Stimulated activated CD8-positive, alpha-beta memory T cell treated with anti-CD3 and anti-CD28 coated beads, Interleukin-4, amount 100 ng/mL, for 1 hour (primary cell): ENCODE data around the gene ISG20L2.

ENCODE experiments used
- DNase-seq, 2 donors: peaks; one replicate each; pipeline ENCODE4 v3.0.0-alpha.2; 2020; ENCODE audit warnings: low read depth in 2 of 2, low spot score in 1 of 2

ISG20L2 gene

GRCh38 chr1:156741481-156741983, 13.0 kb upstream of the ISG20L2 start:
- DNase-seq, result no peak

DNA sequence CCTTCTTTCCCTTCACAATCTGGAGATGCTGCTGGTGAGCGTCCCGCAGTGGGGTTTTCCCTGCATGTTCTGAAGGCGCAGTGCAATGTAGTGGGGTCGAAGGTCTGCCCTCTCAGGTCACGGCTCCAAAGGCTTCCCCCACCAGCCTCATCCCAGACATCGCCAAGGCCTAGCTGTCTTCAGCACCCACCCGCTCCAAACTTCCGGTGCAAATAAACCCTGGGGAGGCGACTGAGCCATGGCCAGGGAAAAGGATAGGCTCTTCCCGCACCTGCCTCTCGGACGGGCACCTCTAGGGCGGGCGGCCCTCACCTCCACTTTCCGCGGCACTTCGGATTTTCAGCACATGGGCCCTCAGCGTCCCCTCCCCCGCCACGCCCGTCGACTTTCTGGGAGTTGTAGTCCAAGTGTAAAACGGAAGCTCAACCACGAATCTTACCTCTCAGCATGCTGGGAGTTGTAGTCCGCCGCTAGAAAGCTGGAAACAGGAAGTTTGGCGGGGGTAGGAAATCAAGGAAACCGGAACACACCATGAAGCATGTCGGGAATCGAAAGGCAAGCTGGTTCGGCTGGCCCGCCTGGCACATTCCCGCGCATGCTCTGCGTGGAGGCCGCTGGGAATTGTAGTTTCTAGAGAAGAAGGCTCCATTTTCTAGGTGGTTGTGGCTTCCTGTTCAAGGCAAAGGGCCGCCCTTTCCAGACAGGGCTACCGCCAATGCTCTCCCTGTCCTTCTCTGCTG, 12.3 kb upstream of the ISG20L2 start, which contains the start of gene MRPL24:
Gene MRPL24 (minus strand): TSS at position 348 of the 740 bp plus-strand sequence. CDS start 2,384 bp downstream, outside the sequence.
- DNase-seq, result peak; percentile 87 to 90

- no peak for DNase-seq
Measured at GRCh38 chr1:156740237-156740740, 11.7 kb upstream of the ISG20L2 start.

GRCh38 chr1:156738916-156739315, 10.3 kb upstream of the ISG20L2 start:
- no peak for DNase-seq

- no peak for DNase-seq
Measured at GRCh38 chr1:156738407-156738806, 9.8 kb upstream of the ISG20L2 start.

- DNase-seq, result no peak
Measured at GRCh38 chr1:156733989-156734584, 5.5 kb upstream of the ISG20L2 start.

DNA sequence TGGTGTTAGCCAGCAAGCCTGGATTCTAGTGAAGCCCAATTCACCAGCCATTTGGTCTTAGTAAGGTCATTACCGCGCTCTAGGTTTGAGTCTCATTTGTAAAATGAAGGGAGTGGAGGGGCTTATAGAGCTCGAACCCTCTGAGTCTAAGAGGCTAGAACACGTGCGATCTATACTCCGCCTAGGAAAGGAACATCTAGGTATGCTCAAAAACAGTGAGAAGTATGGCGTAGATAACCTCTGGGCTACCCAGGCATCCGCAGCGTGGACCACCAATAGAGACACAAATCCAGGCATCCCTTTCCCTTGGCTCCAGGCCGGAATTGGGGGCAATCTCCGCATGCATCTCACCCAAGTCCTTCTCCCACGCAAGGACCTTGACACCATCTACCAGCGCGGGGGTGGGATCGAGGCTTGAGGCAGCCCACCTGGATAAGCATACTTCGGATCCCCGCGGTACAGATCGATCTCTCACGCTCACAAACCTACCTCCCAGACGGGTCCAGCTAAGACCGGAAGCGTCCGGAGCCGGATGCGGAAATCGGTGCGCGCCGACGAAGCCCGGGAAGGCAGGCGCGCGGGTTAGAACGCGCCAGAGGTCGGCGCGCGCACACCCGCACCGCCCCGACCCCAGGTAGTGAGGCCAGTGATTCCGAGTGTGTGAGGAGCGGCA, 504 bp downstream of the ISG20L2 start, which contains the start of gene METTL25B:
Gene METTL25B (plus strand): TSS at position 544 of the 673 bp plus-strand sequence. CDS start 636 bp downstream, outside the sequence.
- DNase-seq, result peak in 1 of 2 donors; percentile 51

GRCh38 chr1:156727492-156727891, 1.1 kb downstream of the ISG20L2 start:
- no peak for DNase-seq

- no peak for DNase-seq
Measured at GRCh38 chr1:156726549-156727226, 1.9 kb downstream of the ISG20L2 start.

DNA sequence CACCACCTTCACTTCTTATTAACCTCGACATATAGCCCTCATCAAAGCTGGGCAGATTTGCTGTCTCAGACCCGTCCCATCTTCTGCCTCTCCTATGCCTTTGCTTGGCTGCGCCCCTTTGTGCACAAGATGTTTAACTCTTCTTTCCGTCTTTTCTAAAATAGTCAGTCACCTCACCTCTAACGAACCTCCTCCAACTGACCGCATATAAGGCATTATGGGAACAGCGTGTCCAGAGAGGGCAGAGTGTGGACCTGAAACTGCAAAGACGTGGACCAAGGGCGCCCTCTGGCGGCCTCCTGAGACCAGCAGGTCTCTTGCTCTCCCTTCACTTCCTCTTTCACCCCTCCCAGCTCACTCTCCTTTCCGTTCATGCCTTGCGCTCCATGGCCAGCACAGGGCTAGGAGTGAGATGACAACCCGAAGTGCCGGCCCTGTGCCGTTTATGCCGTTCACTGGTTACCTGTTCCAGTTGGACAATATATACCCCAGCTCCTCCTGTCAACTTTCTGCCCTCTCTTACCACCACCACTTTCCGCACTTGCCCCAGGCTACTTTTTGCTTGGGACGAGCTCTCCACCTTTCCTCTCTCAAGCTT, 2.8 kb downstream of the ISG20L2 start:
- peak; percentile 58 to 63 for DNase-seq

DNA sequence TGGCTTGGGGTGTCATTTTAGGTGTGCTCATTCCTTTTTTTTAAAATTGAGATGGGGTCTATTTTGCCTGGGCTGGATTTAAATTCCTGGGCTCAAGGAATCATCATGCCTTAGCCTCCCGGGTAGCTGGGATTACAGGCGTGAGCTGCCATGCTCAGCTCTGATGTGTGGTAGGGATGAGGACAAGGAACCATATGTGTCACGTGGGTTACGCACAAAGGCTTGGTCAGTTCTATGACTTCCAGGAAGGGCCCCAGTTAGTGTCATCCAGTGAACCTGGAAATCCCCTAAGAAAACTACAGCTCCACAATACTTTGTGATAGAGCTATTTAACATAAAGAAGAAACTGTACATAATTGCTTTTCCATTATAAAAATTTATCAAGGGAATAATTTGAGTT, 7.0 kb downstream of the ISG20L2 start:
- no peak for DNase-seq

DNA sequence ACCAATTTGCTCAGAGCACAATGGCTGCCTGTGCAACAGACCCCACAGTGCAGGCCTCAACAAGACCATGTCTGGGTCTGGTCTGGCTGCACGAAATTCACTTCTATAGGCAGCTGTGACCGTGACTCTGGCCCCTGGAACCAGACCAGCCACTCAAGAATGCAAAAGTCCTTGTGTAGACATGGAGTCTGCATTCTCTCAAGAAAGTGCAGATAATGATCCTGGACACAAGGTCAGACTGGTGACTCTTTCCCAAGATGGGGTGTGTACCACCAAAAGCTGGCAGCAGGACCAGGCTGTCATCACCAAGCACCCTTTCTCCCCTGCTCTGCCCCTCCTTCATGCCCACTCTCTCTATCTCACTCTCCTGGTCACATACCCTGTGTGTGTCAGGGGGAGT, 7.4 kb downstream of the ISG20L2 start:
- DNase-seq, result no peak

GRCh38 chr1:156717351-156717750, 11.2 kb downstream of the ISG20L2 start:
- DNase-seq, result no peak

DNA sequence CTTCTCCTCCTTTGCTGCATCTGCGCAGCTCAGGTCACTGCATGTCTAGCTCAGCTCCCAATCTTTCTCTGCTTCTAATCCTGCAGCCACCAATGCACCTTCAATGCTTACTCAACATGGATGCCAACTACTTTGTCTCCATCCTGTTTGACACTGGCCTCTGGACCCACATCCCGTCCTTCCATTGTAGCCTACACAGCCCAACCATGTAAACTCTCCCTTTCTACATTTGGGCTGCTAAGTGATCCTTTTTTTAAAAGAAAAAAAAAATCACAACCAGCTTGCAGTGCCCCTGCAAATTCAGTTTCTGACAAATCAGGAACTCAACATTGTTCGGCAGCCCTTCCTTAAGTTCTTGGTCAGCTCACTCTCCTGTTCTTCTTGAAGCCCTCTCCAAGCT, 13.7 kb downstream of the ISG20L2 start:
- DNase-seq, result no peak

- no peak for DNase-seq
Measured at GRCh38 chr1:156712626-156713025, 15.9 kb downstream of the ISG20L2 start.

DNA sequence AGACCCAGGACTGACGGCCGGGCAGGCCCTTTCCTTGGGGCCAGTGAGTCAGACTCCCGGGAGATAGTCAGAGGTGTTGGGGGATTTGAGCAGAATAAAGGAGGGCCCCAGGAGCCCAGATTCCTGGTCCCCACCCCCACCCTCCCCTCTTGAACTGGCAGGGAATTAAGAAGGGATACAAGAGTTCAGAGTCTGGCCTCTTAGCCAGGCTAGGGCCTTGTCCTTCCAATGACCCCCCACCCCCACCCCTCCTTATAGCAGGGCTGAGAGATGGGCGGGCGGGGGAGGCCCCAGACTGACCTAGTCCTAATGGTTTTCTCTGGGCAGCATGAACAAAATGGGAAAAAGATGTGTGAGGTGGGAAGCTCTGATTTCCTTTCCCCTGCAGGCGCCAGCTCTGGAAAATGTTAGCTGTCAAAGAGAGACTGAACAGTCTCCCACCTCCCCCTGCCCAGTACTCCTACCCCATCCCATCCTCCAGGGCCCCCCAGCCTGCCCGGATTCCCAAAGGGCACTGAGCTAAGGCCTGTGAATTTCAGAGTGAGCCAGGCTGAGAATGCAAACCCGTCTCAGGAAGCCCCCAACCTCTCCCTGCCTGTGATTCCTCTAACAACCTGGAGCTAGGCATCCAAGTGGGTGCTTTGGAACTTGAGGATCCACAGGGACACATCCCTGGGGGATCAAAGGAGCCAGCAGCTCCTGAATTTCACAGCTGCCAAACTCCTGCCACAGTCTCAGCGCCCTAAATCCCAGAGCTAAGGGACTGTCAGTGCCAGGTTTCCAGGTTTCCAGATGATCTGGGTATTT, 17.4 kb downstream of the ISG20L2 start:
- DNase-seq, result no peak

DNA sequence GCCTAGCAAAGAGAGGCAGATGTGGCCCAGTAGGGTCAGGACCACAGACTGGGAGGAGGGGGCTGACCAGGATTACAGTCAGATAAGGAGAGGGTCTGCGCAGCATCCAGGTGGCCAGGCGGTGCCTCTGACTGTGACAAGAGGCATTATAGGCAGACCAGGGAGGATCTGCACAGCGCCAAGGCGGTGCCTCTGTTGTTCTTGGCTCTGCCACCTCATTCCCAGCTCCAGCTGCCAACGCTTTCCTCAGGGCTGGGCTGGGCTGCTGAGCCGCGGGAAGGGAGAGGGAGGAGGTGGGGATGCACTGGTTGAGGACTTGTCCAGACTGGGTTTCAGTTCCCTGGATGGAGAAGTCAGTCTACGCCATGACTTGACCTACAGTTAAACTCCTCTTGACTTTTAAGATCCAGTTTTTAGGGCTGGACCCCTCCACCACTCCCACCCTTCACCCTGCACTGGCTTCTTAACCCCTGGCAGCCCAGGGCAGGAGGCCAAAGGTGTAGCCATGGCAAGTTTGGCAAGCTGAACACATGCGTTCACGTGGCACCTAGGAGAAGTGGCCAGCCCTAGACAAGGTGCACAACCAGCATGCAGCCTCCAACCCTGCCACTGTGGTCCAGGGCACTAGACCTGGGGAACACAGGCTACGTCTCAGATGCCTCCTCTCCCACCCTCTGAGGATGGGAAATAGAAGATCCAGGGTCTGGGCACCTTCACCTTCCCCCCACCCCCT, 18.6 kb downstream of the ISG20L2 start:
- DNase-seq, result no peak

DNA sequence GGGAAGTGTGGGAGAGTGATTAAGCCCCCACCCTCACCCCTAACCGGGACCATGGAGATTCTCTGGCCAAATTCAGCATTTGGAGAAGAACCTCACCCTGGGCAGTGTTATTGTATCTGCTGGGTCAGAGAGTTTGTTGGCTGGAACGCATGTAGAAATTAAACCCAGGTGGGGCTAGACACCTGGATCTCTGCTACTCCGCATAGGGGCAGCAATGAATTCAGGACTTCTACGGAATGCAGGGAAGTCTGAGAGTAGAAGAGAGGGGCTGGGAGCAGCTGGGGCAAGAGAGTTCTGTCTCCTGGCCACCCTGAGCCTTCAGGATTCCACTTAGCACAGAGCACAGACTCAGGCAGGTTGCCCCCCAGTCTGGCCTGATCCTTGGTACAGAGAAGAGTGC, 19.5 kb downstream of the ISG20L2 start:
- DNase-seq, result no peak

GRCh38 chr1:156708218-156708661, 20.3 kb downstream of the ISG20L2 start:
- DNase-seq, result no peak
